ENCODE measurements around the gene SLC6A18.
"Not testable (repeated sequence)": the region's sequence is repeated elsewhere in the genome, so short reads cannot be mapped to it uniquely, and the experiment has no call there.

The SLC6A18 gene

DNA sequence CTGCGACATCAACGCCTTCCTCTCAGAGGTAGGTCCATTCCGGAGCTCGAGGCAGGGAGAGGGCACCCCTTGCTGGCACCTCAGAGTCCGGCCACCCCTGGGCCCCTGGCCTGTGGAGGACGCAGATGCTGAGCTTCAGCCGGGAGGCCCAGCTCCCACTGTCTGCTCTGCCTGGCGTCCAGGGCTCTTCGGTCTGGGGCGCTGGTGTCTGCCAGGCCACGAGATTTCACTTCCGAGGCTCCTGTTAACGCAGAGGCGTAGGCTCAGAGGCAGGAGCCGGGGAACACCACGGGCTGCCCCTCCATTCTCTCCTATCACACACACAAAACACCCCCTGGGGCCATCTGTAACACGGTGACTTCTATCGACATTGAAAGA is 8.3 kb upstream of the SLC6A18 start:
- no peak for DNase-seq

DNA sequence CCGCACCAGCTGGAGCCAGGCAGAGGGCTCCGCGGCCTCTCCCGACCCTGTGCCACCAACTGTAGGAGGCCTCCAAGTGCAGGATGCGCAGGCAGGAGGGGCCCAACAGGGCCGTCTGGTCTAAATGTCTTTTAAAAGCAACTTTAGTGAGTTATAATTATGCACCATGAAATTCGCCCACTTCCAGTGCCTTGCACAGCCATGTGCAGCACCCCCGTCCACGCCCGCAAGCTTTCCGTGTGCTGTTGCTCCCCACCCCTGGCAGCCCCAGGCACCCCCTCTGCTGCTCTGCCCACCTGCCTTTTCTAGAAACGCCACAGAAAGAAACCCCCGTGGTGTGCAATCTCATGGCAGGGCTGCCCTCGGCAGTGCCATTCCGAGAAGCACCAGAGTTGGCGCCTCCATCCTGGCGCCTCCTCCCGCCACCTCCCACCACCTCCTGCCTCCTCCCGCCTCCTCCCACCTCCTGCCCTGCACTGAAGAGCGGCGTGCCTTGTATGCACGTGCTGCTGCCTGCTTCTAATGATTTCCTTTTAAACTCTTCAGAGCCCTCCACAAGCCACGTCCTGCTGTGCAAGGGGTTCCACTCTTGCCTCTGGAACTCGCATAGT is 7.5 kb upstream of the SLC6A18 start:
- DNase-seq, result no peak

DNA sequence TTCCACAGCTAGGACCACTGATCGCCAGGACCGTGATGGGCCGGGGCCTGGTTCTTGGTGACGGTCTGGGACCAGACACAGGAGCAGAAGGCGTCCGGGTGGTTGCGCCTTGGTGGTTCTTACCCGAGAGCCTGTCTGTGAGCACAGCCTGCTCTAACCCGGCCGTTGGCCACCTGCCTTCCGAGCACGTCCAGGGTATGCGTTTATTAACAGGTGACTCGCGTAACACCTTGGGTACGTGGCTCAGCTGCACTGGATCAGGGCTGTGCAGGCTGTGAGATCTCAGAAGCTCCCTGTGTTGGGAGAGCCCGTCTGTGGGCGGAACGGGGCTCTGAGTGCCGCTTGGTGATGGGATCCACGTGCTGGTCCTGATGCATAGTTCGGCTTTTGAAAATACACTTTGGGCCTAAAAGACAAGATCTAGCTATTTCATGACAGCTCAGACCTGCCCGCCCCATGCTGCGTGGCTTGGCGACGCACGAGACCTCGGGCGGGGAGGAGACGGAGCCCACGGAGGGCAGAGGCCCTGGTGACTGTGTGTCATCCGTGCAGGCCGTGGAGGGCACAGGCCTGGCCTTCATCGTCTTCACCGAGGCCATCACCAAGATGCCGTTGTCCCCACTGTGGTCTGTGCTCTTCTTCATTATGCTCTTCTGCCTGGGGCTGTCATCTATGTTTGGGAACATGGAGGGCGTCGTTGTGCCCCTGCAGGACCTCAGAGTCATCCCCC is 6.7 kb upstream of the SLC6A18 start:
- DNase-seq, result no peak

DNA sequence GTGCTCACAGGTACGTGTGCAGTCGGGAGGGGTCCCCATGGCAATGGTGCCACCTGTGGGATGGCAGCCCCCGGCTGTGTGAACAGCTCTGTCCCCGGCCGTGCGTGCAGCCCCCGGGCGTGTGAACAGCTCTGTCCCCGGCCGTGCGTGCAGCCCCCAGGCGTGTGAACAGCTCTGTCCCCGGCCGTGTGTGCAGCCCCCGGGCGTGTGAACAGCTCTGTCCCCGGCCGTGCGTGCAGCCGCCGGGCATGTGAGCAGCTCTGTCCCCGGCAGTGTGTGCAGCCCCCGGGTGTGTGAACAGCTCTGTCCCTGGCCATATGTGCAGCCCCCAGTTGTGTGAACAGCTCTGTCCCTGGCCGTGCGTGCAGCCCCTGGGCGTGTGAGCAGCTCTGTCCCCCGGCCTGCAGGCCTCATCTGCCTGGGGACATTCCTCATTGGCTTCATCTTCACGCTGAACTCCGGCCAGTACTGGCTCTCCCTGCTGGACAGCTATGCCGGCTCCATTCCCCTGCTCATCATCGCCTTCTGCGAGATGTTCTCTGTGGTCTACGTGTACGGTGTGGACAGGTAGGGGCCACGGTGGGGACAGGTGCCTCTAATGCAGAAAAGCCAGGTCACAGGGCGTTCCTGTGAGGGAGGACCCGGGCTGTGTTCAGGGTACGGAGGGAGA is 5.9 kb upstream of the SLC6A18 start:
- DNase-seq, result no peak

DNA sequence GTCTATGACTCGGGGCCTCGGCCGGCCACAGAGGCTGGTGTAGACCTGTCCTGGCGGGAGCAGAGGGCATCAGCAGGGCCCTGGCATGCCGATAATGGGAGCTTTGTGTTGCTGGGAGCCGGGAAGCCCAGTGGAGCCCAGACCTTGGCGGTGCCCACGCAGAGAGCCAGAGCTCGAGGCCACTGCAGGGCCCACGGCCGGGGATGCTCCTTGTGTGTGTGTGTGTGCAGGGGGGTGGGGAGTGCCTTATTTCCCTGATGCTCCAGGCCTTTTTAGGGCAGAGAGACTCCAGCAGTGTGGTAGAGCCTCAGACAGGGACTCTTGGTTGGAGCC is 5.4 kb upstream of the SLC6A18 start:
- no peak for DNase-seq

DNA sequence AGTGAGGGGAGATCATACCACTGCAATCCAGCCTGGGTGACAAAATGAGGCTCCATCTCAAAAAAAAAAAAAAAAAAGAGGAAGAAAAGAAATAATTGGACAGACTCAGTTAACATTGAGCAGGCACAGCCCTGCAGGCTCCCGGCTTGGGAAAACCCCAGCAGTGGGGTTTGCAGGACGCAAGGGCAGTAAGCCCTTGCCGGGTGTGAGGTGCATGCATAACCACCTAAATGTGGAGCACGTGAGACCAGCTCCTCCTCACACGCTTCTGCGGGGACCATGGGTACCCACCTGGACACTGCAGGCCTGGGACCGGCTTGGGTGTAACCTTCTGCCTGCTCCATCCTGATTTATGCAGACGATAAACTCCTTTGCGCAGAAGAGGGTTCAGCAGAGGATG is 4.8 kb upstream of the SLC6A18 start:
- no peak for DNase-seq

DNA sequence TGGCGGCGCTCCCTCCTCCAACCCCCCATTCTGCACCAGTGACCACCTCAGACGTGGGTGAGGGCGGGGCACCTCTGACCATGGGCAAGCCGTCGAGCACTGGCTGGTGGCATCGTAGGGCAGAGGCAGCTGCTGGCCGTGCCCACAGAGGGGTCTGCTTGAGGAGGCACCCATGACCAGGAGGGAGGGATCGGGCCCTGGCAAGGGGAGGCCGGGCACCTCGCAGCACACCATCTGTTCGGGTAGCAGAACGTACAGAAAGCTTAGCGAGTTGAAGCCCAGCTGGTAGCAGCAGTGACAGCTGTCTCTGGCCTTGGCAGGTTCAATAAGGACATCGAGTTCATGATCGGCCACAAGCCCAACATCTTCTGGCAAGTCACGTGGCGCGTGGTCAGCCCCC is 4.3 kb upstream of the SLC6A18 start:
- no peak for DNase-seq

DNA sequence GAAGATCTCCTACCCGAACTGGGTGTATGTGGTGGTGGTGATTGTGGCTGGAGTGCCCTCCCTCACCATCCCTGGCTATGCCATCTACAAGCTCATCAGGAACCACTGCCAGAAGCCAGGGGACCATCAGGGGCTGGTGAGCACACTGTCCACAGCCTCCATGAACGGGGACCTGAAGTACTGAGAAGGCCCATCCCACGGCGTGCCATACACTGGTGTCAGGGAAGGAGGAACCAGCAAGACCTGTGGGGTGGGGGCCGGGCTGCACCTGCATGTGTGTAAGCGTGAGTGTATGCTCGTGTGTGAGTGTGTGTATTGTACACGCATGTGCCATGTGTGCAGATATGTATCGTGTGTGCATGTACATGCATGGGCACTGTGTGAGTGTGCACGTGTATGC is 3.5 kb upstream of the SLC6A18 start:
- no peak for DNase-seq

DNA sequence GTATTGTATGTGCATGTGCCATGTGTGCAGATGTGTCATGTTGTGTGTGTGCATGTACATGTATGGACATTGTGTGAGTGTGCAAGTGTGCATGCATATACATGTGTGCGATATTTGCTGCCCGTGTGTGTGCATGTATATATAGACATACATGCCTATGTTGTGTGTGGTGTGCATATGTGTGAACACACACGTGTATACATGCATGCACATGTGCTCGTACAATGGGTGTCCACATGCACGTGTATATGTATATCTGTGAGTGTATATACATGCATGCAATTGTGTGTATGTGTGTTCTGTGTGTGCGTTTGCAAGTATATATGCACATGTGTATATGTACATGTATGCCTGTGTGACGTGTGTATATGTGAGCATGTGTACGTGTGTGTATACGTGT is 3.0 kb upstream of the SLC6A18 start:
- no peak for DNase-seq

DNA sequence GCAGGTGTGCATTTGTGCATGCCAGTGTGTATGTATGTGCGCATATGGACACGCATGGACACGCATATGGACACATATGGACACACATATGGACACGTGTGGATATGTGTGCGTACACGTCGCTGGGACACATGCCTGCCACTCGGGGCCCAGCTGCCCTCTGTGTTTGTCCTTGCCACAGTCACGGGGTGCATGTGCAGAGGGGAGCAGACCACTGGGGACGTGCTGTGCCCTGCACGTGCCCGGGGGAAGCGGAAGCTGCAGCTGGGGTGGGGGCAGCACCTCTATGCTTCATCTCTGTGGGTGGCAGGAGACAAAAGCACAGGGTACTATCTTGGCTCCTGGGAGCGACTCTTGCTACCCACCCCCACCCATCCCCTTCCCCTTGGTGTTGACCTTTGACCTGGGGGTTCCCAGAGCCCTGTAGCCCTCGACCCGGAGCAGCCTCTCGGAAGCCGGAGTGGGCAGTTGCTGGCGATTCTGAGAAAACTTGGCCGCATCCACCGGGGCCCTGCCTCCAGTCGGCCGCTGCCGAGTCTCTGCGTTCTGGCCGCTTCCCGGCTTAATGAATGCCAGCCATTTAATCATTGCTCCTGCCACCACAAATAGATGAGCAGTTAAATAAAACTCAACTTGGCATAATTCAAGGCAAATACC is 2.4 kb upstream of the SLC6A18 start:
- DNase-seq, result no peak

DNA sequence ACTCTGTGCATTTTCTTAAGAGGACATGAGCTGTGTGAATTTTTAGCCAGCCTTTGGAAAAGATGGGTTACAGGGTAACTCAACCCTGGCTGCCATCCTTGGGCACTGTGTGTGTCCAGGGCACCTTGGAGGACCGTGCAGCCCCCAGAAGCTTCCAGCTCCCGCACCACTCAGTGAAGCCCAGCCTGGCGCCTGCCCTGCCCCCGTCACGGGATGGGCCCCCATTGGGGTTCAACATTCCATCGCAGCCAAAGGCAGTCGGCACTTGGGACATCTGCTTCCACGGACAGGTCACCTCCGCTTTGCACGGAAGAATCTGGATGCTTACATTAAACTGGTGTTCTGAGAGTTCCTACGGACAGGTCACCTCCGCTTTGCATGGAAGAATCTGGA is 1.9 kb upstream of the SLC6A18 start:
- DNase-seq, result no peak

DNA sequence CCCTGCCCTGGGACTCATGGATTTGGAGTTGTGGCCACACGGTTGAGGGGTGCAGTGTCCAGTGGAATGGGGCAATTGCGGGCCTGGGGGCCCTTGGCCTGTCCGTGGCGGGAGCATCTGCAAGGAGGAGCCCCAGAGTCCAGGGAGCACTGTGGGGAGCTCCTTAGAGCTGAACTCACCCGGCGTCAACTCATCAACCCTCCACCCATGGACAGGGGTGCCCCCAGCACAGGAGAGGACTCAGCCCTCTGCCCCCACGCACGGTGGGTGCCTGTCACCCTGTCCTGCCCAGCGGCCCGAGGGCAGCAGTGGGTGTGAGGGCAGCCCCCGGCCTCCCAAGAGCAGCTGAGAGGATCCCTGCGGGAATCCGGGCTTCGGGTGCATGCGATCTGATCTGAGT is 550 bp upstream of the SLC6A18 start:
- DNase-seq, result no peak

DNA sequence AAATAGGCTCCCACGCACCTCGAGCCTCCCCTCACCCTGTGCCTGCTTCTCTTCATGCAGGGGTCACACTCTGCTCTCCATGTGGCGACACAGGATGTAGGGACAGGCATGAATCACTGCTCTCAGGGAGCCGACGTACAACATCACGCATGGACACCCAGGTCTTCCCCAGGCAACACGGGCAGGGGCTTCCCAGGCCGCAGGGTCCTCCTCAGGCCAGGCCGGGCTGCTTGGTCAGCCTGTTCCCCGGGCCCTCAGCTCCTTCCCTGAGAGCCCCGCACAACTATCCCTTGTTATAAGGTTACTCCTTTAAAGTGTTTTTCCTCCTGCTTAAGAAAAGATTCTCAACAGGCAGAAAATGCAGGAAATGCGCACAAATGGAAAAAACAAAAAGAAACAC is 1.1 kb downstream of the SLC6A18 start:
- DNase-seq, result no peak

DNA sequence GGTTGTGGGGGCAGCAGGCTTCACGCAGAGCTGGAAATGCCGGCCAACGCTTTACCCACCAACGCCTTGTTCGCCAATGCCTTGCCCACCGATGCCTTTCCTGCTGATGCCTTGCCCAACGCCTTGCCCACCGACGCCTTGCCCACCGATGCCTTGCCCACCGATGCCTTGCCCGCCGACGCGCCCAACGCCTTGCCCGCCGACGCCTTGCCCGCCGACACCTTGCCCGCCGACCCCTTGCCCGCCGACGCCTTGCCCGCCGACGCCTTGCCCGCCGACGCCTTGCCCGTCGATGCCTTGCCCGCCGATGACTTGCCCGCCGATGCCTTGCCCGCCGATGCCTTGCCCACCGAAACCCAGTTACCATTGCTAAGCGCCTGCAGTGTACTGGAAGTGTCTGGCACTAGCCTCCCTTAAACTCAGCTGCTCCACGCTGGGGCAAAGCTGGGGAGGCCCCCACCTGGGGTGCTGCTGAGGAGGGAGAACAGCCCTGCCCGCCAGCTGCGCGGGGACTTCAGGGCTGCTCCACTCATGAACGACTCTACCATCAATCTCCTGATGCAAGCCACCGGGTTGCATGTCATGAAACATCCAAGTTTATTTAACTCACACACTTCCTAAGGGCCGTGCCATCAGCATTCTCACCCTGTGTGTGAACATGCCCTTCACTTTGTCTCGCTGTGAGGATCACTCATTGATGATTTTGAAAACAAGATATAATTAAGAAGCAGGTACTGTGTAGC is 1.8 kb downstream of the SLC6A18 start:
- DNase-seq, result no peak

DNA sequence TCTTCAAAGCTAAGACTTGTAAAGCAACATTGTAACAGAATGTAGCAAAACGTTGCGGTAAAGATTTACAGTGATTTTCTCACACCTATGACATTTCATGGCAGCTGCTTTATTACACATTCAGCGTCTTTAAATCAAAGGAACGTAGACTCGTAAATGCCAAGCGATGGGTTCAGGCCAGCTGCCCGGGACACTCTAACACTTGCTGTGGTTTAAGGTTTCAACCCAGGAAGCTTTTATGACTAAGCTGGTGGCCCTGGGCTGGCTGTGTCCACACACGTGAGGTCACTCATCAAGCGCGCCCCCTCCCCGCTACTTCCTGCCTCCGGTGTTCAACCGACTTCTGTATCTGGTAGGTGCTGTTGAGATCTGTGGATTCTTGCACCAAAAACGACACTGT is 2.5 kb downstream of the SLC6A18 start:
- no peak for DNase-seq

DNA sequence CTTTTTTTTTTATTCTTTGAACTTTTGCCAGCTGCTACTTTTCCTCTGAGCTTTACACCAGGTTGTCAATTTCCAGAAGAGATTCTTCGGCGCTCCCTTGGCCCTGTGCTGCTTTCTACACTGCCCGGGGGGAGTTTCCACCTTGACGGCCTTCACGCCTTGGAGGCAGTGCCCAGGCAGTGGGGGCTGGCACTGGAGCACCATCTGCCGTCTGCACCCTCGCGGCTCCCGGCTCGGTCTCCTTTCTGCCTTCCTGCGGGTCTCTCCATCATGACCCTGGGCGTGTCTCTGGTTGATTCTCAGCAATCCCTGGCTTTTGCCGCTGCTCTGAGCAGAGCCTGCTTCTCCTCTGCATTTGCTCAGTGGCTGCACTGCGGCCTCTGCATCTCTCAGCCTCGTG is 2.9 kb downstream of the SLC6A18 start:
- no peak for DNase-seq

DNA sequence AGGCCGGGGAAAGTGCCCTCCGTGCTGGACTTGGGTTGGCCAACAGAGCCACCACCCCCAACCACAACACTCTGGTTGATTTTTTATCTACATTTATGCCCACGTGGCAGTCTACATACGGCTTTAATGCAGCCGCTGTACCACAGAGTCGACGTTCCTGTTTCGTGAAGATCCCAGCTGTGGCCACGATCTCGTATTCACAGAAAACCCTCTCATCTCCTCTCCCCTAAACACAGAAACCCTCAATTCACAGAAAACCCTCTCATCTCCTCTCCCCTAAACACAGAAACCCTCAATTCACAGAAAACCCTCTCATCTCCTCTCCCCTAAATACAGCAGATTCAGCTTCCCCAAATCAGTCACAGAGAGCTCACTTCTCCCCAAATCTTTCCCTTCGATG is 3.8 kb downstream of the SLC6A18 start:
- not testable (repeated sequence) for DNase-seq

DNA sequence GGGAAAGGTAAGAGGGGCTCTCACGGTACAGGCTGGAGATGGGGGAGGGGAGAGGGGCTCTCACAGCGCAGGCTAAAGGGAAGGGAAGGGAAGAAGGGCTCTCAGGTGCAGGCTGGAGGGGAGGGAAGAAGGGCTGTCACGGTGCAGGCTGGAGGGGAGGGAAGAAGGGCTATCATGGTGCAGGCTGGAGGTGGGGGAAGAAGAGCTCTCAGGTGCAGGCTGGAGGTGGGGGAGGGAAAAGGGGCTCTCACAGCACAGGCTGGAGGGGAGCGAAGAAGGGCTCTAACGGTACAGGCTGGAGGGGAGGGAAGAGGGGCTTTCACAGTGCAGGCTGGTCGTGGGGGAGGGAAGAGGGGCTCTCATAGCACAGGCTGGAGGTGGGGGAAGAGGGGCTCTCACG is 4.6 kb downstream of the SLC6A18 start:
- DNase-seq, result no peak

DNA sequence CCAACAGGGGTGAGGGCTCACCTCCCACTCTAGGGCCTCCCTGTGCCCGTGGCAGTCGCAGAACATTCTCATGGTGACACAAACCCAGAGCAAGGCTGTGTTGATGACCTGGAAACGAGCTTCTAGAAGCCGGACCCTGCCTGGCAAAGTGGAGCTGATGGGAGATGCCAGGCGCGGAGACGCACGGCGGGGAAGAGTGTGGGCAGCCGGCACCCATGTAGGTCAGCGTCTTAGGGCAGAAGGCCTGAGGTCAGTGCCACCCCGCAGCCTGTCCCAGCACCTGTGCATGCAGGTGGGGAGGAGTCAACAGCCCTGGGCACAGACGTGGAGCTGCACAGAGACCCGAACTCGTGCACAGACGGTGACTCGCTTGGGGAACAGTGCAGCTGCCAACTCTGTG is 5.4 kb downstream of the SLC6A18 start:
- no peak for DNase-seq

DNA sequence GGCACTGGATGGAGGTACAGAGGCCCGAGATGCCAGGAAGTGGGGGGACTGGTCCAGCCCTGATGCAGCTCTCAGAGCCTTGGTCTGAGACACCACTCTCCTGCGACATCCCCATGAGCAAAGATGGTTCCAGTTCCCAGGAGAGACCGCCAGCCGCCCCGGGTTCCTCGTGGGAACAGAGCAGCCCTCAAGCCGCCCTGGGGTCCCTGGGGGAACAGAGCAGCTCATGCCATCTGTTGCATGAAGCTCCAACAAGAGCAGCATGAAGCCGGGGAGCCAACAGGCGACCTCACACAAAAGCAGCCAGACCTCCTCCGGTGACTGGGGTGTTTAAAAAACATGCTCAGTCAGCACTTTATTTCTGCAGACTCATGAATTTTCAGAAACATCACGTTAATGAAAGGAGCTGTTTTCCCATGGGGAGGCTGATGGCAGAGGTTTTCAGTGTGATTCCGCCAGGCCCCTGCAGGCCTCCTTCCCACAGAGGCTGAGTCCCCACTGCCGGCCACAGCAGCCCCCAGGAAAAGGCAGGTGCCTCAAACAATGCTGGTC is 6.2 kb downstream of the SLC6A18 start:
- DNase-seq, result no peak

DNA sequence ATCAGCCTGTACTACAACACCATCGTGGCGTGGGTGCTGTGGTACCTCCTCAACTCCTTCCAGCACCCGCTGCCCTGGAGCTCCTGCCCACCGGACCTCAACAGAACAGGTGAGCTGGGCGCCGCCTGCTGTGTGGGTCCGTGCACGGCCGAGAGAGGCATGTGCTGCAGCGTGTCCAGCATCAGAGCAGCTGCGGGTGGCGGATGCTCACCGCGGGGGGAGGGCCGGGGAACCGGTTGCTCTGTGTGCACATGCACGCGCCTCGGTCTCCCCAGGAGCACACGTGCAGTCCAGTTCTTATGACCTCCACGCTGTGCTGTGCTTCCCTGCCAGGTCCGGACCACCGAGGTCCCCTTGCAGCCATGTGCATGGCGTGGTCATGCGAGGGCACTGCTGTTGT is 7.6 kb downstream of the SLC6A18 start:
- no peak for DNase-seq

DNA sequence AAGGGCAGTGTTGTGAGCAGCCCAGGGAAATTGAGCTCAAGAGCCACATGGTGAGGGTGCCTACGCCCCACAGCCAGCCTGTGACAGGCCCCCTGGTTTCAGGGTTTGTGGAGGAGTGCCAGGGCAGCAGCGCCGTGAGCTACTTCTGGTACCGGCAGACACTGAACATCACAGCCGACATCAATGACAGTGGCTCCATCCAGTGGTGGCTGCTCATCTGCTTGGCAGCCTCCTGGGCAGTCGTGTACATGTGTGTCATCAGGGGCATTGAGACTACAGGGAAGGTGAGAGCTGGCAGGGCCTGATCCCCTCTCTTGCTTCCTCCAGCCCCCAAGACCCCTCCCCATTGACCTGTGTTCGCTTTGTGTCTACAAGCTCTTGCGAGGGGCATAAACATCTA is 10.2 kb downstream of the SLC6A18 start:
- no peak for DNase-seq

DNA sequence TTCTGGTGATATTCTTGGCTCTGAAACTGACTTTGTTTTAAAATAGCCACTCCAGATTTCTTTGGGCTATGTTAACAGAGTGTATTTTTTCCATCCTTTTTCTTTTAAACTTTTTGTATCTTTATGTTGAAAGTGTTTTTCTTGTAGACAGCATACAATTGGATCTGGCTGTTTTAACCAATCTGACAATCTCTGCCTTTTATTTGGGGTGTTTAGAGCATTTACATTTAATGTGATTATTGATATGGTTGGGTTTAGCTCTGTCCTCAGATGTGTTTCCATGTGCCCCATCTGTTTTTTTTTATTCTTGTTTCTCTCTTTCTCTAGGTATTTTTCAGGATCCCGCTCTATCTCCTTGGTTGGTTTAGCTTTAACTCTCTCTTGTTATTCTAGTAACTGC is 10.7 kb downstream of the SLC6A18 start:
- DNase-seq, result no peak

Measured in COR-L47 (cell line).